HFFc6 (cell line): Measurements from ENCODE around the gene S100P. TPM values are rescaled to one million over a fixed set of nuclear protein-coding genes. Genes with fewer than 3 reads are reported as not detected.
A peak's percentile ranks its signal among the peaks of the same experiment; 100 is the strongest.

Experiments used
- DNase-seq: peaks from one replicate; pipeline ENCODE4 v3.0.0-alpha.2; 2018
- H3K27ac Mint-ChIP-seq: 2 replicates; pipeline ENCODE4 v1.8.0; 2020; ENCODE audit warnings: mild to moderate bottlenecking, mixed read lengths
- H3K27me3 Mint-ChIP-seq: 2 replicates; pipeline ENCODE4 v1.8.0; 2021; ENCODE audit warnings: mild to moderate bottlenecking, moderate library complexity, mixed read lengths; ENCODE audit not compliant: insufficient read depth
- H3K36me3 Mint-ChIP-seq: 2 replicates; pipeline ENCODE4 v1.8.0; 2021; ENCODE audit warnings: low read depth, mixed read lengths
- H3K4me1 Mint-ChIP-seq: 2 replicates; pipeline ENCODE4 v1.8.0; 2020; ENCODE audit warnings: low read depth, mixed read lengths
- H3K4me3 Mint-ChIP-seq: 2 replicates; pipeline ENCODE4 v1.8.0; 2020; ENCODE audit warnings: mild to moderate bottlenecking, moderate library complexity, mixed read lengths
- H3K9me3 Mint-ChIP-seq: 2 replicates; pipeline ENCODE4 v1.8.0; 2020; ENCODE audit warnings: mild to moderate bottlenecking, mixed read lengths
- CTCF ChIP-seq: fragments of 200-600 bp; sonication (generic); IDR thresholded peaks from 2 replicates; pipeline ENCODE4 v1.5.0; 2021; ENCODE audit warnings: antibody characterized with exemption, mild to moderate bottlenecking
- total RNA-seq, 6 experiments: library from RNA; stranded (reverse); fragmentation: NEBNext Ultra II Directional; extraction: Animal tissue kit (Norgen Biotek cat#: 25700); gene quantifications; 2 replicates in 1 of 6; 3 replicates in 5 of 6; pipeline ENCODE4 v1.2.3, GENCODE V29; 2021

S100P gene
- total RNA-seq, 6 experiments from 2014 or later, result not detected

DNA sequence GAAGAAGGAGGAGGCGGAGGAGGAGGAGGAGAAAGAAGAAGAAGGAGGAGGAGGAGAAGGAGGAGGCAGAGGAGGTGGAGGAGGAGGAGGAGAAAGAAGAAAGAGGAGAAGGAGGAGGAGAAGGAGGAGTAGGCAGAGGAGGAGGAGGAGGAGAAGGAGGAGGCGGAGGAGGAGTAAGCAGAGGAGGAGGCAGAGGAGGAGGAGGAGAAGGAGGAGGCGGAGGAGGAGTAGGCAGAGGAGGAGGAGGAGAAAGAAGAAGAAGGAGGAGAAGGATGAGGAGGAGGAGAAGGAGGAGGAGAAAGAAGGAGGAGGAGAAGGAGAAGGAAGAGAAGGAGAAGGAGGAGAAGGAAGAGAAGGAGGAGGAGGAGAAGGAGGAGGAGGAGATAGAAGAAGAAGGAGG lies 33.2 kb upstream of the S100P start:
- no peak for TF ChIP-seq CTCF
- DNase-seq, result no peak
- H3K27ac Mint-ChIP-seq, result no peak overlapping the region
- H3K4me1 Mint-ChIP-seq, result peaks cover 8% of the 10 kb centered on the region; the same call in 1 of the 2 replicates
- peaks cover 17% of the 10 kb centered on the region for H3K27me3 Mint-ChIP-seq
- H3K36me3 Mint-ChIP-seq, result no peaks in the 10 kb centered on the region
- H3K9me3 Mint-ChIP-seq, result no peaks in the 10 kb centered on the region
- H3K4me3 Mint-ChIP-seq, result no peak overlapping the region

- no peak for DNase-seq
- Mint-ChIP-seq H3K36me3 (no peaks in the 10 kb centered on the region), H3K27me3 (peaks cover 17% of the 10 kb centered on the region), H3K27ac (no peak overlapping the region), H3K9me3 (no peaks in the 10 kb centered on the region), H3K4me1 (peaks cover 8% of the 10 kb centered on the region; the same call in 1 of the 2 replicates), H3K4me3 (no peak overlapping the region)
- no peak for TF ChIP-seq CTCF
Observed at GRCh38 chr4:6662591-6662990, 31.1 kb upstream of the S100P start.

DNA sequence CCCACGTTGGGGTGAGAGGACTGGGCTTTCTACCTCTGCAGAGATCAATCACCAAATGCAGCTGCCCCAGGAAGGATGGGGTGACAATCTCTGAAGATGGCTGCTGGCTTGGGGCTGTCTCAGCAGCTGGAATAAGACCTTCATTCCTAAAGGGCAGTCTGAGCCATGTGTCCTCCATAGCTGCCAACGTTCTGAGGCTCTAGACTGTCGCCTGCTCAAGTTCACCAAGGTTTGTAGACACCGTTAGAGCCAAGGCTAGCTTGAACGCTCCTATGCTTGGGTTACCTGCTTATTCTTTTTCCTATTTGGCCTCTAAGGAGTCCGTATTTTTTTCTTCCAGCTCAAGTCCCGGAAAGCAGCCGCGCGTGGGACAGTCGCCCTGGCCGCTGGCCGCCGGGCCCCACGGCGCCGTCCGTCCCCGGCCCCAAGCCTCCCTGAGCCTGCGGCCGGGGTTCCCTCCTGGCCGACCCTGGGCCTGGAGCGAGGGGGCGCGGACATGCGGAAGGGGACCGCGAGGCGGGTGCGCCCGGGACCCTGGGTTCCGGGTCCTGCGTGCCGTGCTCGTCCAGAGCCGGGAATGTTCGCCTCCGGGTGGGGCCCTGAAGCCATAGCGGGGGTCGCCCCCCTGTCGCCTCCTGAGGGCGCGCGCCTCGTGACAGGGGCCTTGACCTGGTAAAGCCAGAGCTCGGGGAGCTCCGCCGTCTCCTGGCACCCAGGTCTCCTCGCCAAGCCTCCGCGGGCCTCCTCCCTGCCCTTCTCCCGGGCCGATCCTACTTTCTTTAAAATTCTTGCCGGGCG lies 29.9 kb upstream of the S100P start:
- no peak overlapping the region for H3K27ac Mint-ChIP-seq
- H3K36me3 Mint-ChIP-seq, result no peaks in the 10 kb centered on the region
- peak overlapping the region; percentile 62; the same call in 1 of the 2 replicates for H3K4me3 Mint-ChIP-seq
- H3K9me3 Mint-ChIP-seq, result no peaks in the 10 kb centered on the region
- DNase-seq, result no peak
- peaks cover 17% of the 10 kb centered on the region for H3K27me3 Mint-ChIP-seq
- no peak for TF ChIP-seq CTCF
- H3K4me1 Mint-ChIP-seq, result peaks cover 18% of the 10 kb centered on the region

DNA sequence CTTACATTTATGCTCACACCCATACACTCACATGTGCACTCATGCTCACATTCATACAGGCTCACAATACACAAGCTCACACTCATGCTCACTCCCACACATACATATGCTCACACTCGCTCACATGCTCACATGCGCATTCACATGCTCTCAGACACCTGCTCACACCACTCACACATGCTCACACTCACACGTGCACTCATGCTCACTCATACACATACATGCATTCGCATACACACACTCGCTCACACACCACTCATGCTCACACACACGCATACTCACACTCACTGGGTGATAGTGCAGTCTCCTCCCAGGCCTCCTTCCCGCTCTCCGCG lies 28.4 kb upstream of the S100P start:
- Mint-ChIP-seq H3K27ac (no peak overlapping the region), H3K4me1 (peaks cover 16% of the 10 kb centered on the region), H3K4me3 (no peak overlapping the region), H3K36me3 (peaks cover 4% of the 10 kb centered on the region; the same call in 1 of the 2 replicates), H3K9me3 (no peaks in the 10 kb centered on the region), H3K27me3 (peaks cover 14% of the 10 kb centered on the region)
- no peak for DNase-seq
- TF ChIP-seq CTCF, result no peak

- TF ChIP-seq CTCF, result no peak
- H3K4me3 Mint-ChIP-seq, result no peak overlapping the region
- H3K9me3 Mint-ChIP-seq, result no peaks in the 10 kb centered on the region; the same call in 1 of the 2 replicates
- peak; percentile 43 for DNase-seq
- H3K27ac Mint-ChIP-seq, result no peak overlapping the region
- peaks cover 18% of the 10 kb centered on the region for H3K4me1 Mint-ChIP-seq
- H3K36me3 Mint-ChIP-seq, result peaks cover 4% of the 10 kb centered on the region; the same call in 1 of the 2 replicates
- H3K27me3 Mint-ChIP-seq, result peaks cover 5% of the 10 kb centered on the region
Observed at GRCh38 chr4:6668391-6668790, 25.3 kb upstream of the S100P start.
